NCI-H2227 (cell line): ENCODE measurements around the gene TMEM207.

Experiments used
- DNase-seq: peaks from one replicate; lab custom pipeline; 2025; ENCODE audit not compliant: unreplicated experiment; lab: John Stamatoyannopoulos, UW

Gene TMEM207

DNA sequence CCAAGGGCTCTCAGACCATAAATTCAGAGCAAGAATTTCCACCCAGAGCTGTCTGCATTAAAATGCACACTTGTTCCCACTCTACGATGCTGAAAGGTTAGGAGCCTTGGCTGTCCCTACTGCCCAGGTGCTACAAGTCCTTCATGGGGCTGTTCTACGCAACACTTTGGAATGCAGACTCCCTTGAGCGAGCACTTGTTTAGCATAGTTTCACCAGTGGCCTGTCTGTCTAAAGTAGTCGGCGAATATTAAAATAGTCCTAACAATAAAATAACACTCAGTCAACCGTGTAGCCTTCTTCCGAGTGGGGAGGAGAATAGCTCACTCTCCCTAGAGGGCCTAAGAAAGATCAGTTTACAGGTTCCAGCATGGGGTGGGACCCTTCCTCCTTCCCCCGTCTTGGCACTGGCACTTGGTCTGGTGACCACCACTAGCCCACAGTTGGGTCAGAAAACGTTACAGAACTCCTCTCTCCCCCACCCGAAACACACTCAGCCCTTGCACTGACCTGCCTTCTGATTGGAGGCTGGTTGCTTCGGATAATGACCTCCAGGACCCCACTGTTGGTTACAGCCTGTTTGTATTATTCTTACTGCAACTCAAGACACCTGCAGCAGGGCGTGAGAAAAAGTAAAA, 62.0 kb downstream of the TMEM207 start, which contains the start of gene CLDN16:
Gene CLDN16, plus strand, starts transcription at position 586 of the 636 bp plus-strand sequence. CDS start 167 bp downstream, outside the sequence.
- DNase-seq: no peak

GRCh38 chr3:190385731-190386688, 63.7 kb downstream of the TMEM207 start:
- DNase-seq: no peak

GRCh38 chr3:190384309-190384756, 65.4 kb downstream of the TMEM207 start:
- DNase-seq: no peak

- no peak for DNase-seq
Observed at GRCh38 chr3:190382082-190382481, 67.6 kb downstream of the TMEM207 start.

- DNase-seq: no peak
Observed at GRCh38 chr3:190381441-190381840, 68.3 kb downstream of the TMEM207 start.

GRCh38 chr3:190380184-190380583, 69.5 kb downstream of the TMEM207 start:
- no peak for DNase-seq
